Neural cell (in vitro differentiated cells): ENCODE measurements around the gene SSBP4. TPM values are rescaled to one million over a fixed set of nuclear protein-coding genes. Genes with fewer than 3 reads are reported as not detected.

ENCODE experiments used
- H2AFZ ChIP-seq: fragments of 200-600, 300-800 bp; sonication (generic), shearing (Covaris generic); 2 replicates; pipeline ENCODE4 v1.6.0; 2014; ENCODE audit warnings: low read depth, mild to moderate bottlenecking, antibody characterized with exemption, low read length, moderate library complexity
- H3F3A ChIP-seq: fragments of 200-600 bp; shearing (Covaris generic); 2 replicates; pipeline ENCODE4 v1.6.1; 2016; ENCODE audit warnings: mild to moderate bottlenecking, moderate library complexity, mixed read lengths, antibody characterized with exemption, low read length; ENCODE audit not compliant: insufficient read depth, poor library complexity, severe bottlenecking
- H3K27ac ChIP-seq: fragments of 200-600, 300-800 bp; sonication (generic), shearing (Covaris generic); 2 replicates; pipeline ENCODE4 v1.5.1; 2014; ENCODE audit warnings: mild to moderate bottlenecking, low read length, moderate library complexity
- H3K27me3 ChIP-seq: fragments of 300-800, 200-600 bp; sonication (generic), shearing (Covaris generic); 2 replicates; pipeline ENCODE4 v1.6.0; 2014; ENCODE audit warnings: mild to moderate bottlenecking, low read depth, low read length, moderate library complexity; ENCODE audit not compliant: insufficient read depth
- H3K36me3 ChIP-seq: fragments of 300-800, 200-600 bp; sonication (generic), shearing (Covaris generic); 2 replicates; pipeline ENCODE4 v1.5.1; 2014; ENCODE audit warnings: mild to moderate bottlenecking, antibody characterized with exemption, low read length, moderate library complexity; ENCODE audit not compliant: insufficient read depth
- H3K4me2 ChIP-seq: fragments of 300-800, 200-600 bp; sonication (generic), shearing (Covaris generic); 2 replicates; pipeline ENCODE4 v1.6.0; 2014; ENCODE audit warnings: mild to moderate bottlenecking, low read length
- H3K4me3 ChIP-seq: fragments of 300-800, 200-600 bp; sonication (generic), shearing (Covaris generic); 2 replicates; pipeline ENCODE4 v1.5.1; 2014; ENCODE audit warnings: mild to moderate bottlenecking, low read length, moderate library complexity
- H3K79me2 ChIP-seq: fragments of 200-600 bp; shearing (Covaris generic); replicated peaks from 2 replicates; pipeline ENCODE4 v1.6.0; 2014; ENCODE audit warnings: mild to moderate bottlenecking, low read length, moderate library complexity; ENCODE audit not compliant: insufficient read depth
- H3K9ac ChIP-seq: fragments of 300-800, 200-600 bp; sonication (generic), shearing (Covaris generic); 2 replicates; pipeline ENCODE4 v1.6.1; 2016; ENCODE audit warnings: mild to moderate bottlenecking, low read length, mixed read lengths
- H3K9me2 ChIP-seq: fragments of 200-600 bp; shearing (Covaris generic); 2 replicates; pipeline ENCODE4 v1.6.1; 2016; ENCODE audit warnings: mild to moderate bottlenecking, low read length, mixed read lengths; ENCODE audit not compliant: insufficient read depth
- H3K9me3 ChIP-seq: fragments of 200-600, 300-800 bp; sonication (generic), shearing (Covaris generic); 2 replicates; pipeline ENCODE4 v1.6.1; 2016; ENCODE audit warnings: mild to moderate bottlenecking, mixed run types, low read length, moderate library complexity, mixed read lengths
- H4K20me1 ChIP-seq: fragments of 200-600 bp; shearing (Covaris generic); 2 replicates; pipeline ENCODE4 v1.6.1; 2016; ENCODE audit warnings: mild to moderate bottlenecking, mixed run types; ENCODE audit not compliant: insufficient read depth
- EP300 ChIP-seq: fragments of 450-650 bp; conservative IDR thresholded peaks from 2 replicates; pipeline ENCODE4 v1.6.1; 2014; ENCODE audit warnings: antibody characterized with exemption, mild to moderate bottlenecking, moderate library complexity; ENCODE audit not compliant: poor library complexity, severe bottlenecking
- EZH2 ChIP-seq: fragments of 200-600, 300-800 bp; shearing (Covaris generic), sonication (generic); IDR thresholded peaks from 2 replicates; pipeline ENCODE4 v1.6.1; 2014; ENCODE audit warnings: antibody characterized with exemption, low read length, borderline replicate concordance, mild to moderate bottlenecking; ENCODE audit not compliant: insufficient read depth, poor library complexity, severe bottlenecking
- MXI1 ChIP-seq: fragments of 450-650 bp; conservative IDR thresholded peaks from 2 replicates; pipeline ENCODE4 v1.6.1; 2014; ENCODE audit warnings: antibody characterized with exemption, mild to moderate bottlenecking; ENCODE audit not compliant: poor library complexity, severe bottlenecking
- POLR2AphosphoS5 ChIP-seq: IDR thresholded peaks from 2 replicates; pipeline ENCODE4 v1.6.1; 2012
- RAD21 ChIP-seq: fragments of 450-650 bp; conservative IDR thresholded peaks from 2 replicates; pipeline ENCODE4 v1.6.1; 2014; ENCODE audit warnings: antibody characterized with exemption, mild to moderate bottlenecking, moderate library complexity
- SMC3 ChIP-seq: fragments of 450-650 bp; conservative IDR thresholded peaks from 2 replicates; pipeline ENCODE4 v1.6.1; 2014; ENCODE audit warnings: antibody characterized with exemption, mild to moderate bottlenecking, moderate library complexity; ENCODE audit not compliant: poor library complexity
- TAF1 ChIP-seq: IDR thresholded peaks from 2 replicates; pipeline ENCODE4 v1.6.1; 2012; ENCODE audit warnings: low read depth
- polyA plus RNA-seq: library from polyadenylated mRNA; depleted of rRNA; stranded (reverse); fragments of >200 nt; gene quantifications from 2 replicates; pipeline ENCODE4 v1.2.3, GENCODE V29; 2014
- TF ChIP-seq, protein P1 (sequence below): IDR thresholded peaks from 2 replicates; pipeline ENCODE4 v1.6.1; 2012; ENCODE audit warnings: borderline replicate concordance
- TF ChIP-seq, protein P2 (sequence below): fragments of 450-650 bp; IDR thresholded peaks from 2 replicates; pipeline ENCODE4 v1.5.1; 2014; ENCODE audit warnings: antibody characterized with exemption, mild to moderate bottlenecking, moderate library complexity; ENCODE audit not compliant: poor library complexity, severe bottlenecking

The SSBP4 gene
- polyA plus RNA-seq, 1 donor from 2014 or later, result 166 TPM

DNA sequence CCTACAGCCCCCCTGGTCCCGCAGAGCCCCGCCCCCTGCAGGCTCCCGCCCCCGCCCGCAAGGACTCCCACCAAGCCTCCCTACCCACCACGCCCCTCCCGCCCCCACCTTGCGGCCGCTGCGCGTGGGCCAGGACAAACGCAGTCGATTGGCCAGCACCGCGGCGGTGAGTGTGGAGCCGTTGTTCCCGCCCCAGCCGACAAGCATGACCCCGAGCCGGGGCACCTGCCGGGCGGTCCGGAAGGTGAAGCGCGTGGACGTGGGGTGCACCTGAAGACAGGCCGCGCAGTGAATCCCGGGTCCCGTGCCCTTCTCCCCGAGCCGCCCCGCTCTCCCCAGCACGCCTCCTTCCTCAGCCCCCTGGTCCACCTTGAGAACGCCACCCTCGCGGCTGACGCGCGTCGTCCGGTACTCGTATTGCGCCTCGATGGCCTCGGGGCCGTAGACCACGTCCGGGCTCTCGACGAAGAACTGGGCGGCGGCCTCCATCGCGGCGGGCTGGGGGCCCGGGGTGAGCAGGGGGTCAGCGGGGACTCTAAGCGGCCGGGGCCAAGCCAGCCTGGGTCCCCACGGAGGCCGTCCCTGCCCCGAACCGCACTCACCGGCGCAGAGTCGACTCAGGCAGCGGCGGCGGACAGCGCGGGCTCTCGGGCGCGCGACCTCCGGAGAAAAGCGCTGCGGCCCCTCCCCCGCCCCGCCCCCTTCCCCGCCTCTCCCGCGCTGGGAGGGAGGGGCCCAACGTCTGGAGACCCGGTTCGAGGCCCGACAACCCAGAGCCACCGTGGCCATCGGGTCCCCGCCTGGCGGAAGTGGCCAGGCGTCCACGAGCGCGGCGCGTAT, 18.5 kb downstream of the SSBP4 start, which contains the start of gene ISYNA1:
ISYNA1 (minus strand) TSS at position 643 of the 840 bp plus-strand sequence; CDS start at position 489, 154 bp downstream.
- peaks cover 3% of the 10 kb centered on the region for H3F3A ChIP-seq
- TF ChIP-seq POLR2AphosphoS5 (peak; percentile 63), TAF1 (no peak), MXI1 (peak; percentile 61)
- peak within 1 kb of the TSS; percentile 45 for H2AFZ ChIP-seq
- peak within 1 kb of the TSS; percentile 89 for H3K4me3 ChIP-seq
- H3K27ac ChIP-seq, result peak within 1 kb of the TSS; percentile 57
- no peaks in the 10 kb centered on the region for H3K9me3 ChIP-seq
- peak within 1 kb of the TSS; percentile 30 for H3K4me2 ChIP-seq
- peak within 1 kb of the TSS; percentile 76 for H3K9ac ChIP-seq
- no peaks in the 10 kb centered on the region for H4K20me1 ChIP-seq
- no peaks in the 10 kb centered on the region for H3K36me3 ChIP-seq
- H3K27me3 ChIP-seq, result no peaks in the 10 kb centered on the region
- H3K79me2 ChIP-seq, result no peaks in the 10 kb centered on the region
- no peaks in the 10 kb centered on the region for H3K9me2 ChIP-seq

DNA sequence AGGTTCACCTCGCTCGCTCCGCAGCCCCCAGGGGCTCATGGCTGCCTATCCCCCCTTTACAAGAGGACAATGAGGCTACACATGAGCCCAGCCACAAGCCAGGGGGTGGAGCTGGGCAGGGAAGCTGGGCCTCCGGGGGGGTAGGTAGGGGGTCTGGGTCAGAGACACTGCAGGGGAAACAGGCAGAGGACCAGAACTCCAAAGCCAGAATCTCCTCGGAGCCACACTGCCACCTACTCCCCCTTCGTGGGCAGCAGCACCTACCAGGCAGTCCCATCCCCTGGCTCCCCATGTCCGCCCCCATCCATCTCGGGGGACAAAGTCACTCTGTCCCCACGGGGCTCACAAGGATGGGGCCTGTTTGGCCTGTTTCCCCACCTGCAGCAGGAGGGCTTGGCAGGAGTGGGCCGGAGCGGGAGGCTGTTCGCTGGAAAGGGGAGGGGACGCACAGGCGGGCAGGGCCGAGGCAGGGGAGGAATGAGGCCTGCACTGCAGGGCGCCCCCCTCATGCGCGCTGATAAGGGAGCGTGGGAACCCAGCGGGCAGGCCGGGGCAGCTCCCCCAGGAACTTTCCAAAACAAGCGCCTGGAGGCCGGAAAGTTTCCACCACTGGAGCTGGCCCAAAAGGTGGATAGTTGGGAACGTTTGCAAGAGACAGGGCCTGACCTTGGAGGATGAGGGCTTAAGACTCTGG, 19.3 kb downstream of the SSBP4 start:
- peaks cover 3% of the 10 kb centered on the region for H3F3A ChIP-seq
- H3K4me2 ChIP-seq, result peak overlapping the region; percentile 14
- H2AFZ ChIP-seq, result no peak overlapping the region
- no peaks in the 10 kb centered on the region for H3K9me2 ChIP-seq
- no peaks in the 10 kb centered on the region for H3K79me2 ChIP-seq
- TF ChIP-seq, protein P1, sequence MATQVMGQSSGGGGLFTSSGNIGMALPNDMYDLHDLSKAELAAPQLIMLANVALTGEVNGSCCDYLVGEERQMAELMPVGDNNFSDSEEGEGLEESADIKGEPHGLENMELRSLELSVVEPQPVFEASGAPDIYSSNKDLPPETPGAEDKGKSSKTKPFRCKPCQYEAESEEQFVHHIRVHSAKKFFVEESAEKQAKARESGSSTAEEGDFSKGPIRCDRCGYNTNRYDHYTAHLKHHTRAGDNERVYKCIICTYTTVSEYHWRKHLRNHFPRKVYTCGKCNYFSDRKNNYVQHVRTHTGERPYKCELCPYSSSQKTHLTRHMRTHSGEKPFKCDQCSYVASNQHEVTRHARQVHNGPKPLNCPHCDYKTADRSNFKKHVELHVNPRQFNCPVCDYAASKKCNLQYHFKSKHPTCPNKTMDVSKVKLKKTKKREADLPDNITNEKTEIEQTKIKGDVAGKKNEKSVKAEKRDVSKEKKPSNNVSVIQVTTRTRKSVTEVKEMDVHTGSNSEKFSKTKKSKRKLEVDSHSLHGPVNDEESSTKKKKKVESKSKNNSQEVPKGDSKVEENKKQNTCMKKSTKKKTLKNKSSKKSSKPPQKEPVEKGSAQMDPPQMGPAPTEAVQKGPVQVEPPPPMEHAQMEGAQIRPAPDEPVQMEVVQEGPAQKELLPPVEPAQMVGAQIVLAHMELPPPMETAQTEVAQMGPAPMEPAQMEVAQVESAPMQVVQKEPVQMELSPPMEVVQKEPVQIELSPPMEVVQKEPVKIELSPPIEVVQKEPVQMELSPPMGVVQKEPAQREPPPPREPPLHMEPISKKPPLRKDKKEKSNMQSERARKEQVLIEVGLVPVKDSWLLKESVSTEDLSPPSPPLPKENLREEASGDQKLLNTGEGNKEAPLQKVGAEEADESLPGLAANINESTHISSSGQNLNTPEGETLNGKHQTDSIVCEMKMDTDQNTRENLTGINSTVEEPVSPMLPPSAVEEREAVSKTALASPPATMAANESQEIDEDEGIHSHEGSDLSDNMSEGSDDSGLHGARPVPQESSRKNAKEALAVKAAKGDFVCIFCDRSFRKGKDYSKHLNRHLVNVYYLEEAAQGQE, result no peak
- TF ChIP-seq, protein P2, sequence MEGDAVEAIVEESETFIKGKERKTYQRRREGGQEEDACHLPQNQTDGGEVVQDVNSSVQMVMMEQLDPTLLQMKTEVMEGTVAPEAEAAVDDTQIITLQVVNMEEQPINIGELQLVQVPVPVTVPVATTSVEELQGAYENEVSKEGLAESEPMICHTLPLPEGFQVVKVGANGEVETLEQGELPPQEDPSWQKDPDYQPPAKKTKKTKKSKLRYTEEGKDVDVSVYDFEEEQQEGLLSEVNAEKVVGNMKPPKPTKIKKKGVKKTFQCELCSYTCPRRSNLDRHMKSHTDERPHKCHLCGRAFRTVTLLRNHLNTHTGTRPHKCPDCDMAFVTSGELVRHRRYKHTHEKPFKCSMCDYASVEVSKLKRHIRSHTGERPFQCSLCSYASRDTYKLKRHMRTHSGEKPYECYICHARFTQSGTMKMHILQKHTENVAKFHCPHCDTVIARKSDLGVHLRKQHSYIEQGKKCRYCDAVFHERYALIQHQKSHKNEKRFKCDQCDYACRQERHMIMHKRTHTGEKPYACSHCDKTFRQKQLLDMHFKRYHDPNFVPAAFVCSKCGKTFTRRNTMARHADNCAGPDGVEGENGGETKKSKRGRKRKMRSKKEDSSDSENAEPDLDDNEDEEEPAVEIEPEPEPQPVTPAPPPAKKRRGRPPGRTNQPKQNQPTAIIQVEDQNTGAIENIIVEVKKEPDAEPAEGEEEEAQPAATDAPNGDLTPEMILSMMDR, result no peak
- no peak for TF ChIP-seq RAD21
- TF ChIP-seq MXI1, result no peak
- no peak for TF ChIP-seq EZH2
- TF ChIP-seq POLR2AphosphoS5, result no peak
- TF ChIP-seq TAF1, result no peak
- TF ChIP-seq SMC3, result no peak
- TF ChIP-seq EP300, result no peak
- H3K27ac ChIP-seq, result no peak overlapping the region
- H4K20me1 ChIP-seq, result no peaks in the 10 kb centered on the region
- peak overlapping the region; percentile 89 for H3K4me3 ChIP-seq
- H3K9ac ChIP-seq, result peak overlapping the region; percentile 76
- no peaks in the 10 kb centered on the region for H3K27me3 ChIP-seq
- no peaks in the 10 kb centered on the region for H3K36me3 ChIP-seq
- H3K9me3 ChIP-seq, result no peaks in the 10 kb centered on the region
